ENCODE data around the gene MYLK4.

The MYLK4 gene

DNA sequence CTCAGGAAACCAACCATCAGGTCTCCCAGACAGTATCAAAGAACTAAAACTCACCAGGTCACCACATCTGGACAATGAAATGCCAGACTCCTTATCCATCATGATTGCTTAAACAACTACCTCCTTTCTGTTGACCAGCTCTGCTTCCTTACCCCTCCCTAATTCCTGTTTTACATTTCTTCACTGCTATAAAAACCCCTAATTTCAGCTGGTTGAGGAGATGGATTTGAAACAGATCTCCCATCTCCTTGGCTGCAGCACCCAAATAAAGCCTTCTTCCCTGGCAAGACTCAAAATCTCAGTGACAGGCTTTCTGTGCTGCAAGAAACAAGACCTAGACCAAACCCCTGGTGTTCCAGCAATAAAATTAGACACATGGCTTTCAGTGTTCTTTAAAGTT lies 40.3 kb downstream of the MYLK4 start:
- Histone ChIP-seq H3K27ac (no peak overlapping the region), H3K36me3 (no peaks in the 10 kb centered on the region), H3K4me1 (peaks cover 0 to 5% (median 0%) of the 10 kb centered on the region in 4 donors), H3K9me3 (no peaks in the 10 kb centered on the region), H3K27me3 (no peaks in the 10 kb centered on the region), H3K4me3 (no peak overlapping the region)
- DNase-seq = no peak
- TF ChIP-seq CTCF (IDR thresholded peaks at IDR 0.05) = no peak
- intact Hi-C loops (cut with DNase I; ENCODE audit: low total_unique reads) = no loop called here

DNA sequence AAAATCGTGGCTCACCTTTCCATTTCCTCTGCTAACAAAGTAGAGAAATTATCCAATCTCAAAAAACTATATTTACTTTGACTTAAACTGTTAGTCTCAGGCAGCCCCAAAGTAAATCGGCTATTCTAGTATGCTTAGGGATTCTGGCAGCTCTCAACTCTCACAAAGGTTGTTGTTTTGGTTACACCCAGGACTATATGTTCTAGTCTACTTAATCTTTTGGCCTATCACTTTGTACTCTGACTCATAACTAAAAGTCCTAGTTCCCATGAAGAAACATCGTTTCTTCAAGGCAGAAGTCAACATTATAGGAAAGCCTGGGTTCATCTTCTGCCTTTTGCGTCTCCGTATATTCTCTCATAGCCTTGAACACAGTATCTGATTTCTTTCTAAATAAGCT lies 42.3 kb downstream of the MYLK4 start:
- H3K4me3 ChIP-seq = no peak overlapping the region
- TF ChIP-seq CTCF (IDR thresholded peaks at IDR 0.05) = no peak
- no peaks in the 10 kb centered on the region for H3K27me3 ChIP-seq
- peaks cover 0 to 5% (median 0%) of the 10 kb centered on the region in 4 donors for H3K4me1 ChIP-seq
- intact Hi-C loops (cut with DNase I; ENCODE audit: low total_unique reads) = no loop called here
- H3K36me3 ChIP-seq = no peaks in the 10 kb centered on the region
- H3K27ac ChIP-seq = no peak overlapping the region
- DNase-seq = no peak
- H3K9me3 ChIP-seq = no peaks in the 10 kb centered on the region

DNA sequence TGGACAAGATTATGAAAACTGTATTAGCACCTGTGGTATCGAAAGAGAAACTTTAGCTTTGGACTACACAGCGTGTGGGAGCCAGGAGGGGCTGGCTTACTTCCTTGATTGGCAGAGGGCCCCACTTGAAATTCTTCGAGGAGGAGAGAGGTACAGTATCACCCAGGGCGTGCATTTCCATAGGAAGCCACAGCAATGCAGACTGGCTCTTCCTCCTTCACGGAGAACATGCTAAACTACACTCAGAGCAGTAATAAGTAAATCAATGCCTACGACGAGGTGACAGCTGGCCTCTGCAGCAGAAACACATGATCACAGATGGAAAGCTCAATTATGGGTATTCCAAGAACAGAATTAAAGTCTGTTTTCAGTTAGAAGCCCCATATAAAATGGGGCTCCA lies 44.2 kb downstream of the MYLK4 start:
- peaks cover 0 to 5% (median 0%) of the 10 kb centered on the region in 4 donors for H3K4me1 ChIP-seq
- no peak for TF ChIP-seq CTCF (IDR thresholded peaks at IDR 0.05)
- H3K27me3 ChIP-seq = no peaks in the 10 kb centered on the region
- H3K4me3 ChIP-seq = no peak overlapping the region
- DNase-seq = no peak
- H3K27ac ChIP-seq = no peak overlapping the region
- H3K9me3 ChIP-seq = no peaks in the 10 kb centered on the region
- no peaks in the 10 kb centered on the region for H3K36me3 ChIP-seq
- intact Hi-C loops (cut with DNase I; ENCODE audit: low total_unique reads) = no loop called here

DNA sequence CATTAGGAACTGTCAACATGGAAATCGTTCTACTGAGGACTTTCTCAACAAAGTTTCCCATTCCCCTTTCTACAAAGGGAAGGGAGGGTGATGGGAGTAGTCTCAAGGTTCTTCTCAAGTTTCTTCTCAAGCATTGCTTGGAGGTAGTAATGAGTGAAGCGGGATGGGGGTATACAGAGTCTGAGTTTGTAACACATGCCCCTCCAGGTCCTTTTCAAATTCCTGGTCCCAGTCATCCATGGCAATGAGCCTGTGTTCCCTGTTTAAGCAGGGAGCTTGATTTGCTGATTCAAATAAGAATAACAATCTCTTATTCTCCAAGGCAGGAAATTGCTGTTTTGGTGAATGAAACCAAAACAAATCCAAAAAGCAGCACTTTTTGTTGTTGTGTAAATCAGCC lies 45.5 kb downstream of the MYLK4 start:
- no peak for TF ChIP-seq CTCF (IDR thresholded peaks at IDR 0.05)
- no peak for DNase-seq
- intact Hi-C loops (cut with DNase I; ENCODE audit: low total_unique reads) = no loop called here
- no peaks in the 10 kb centered on the region for H3K9me3 ChIP-seq
- H3K4me1 ChIP-seq = peaks cover 0 to 5% (median 0%) of the 10 kb centered on the region in 4 donors
- no peaks in the 10 kb centered on the region for H3K36me3 ChIP-seq
- no peak overlapping the region for H3K4me3 ChIP-seq
- no peak overlapping the region for H3K27ac ChIP-seq
- no peaks in the 10 kb centered on the region for H3K27me3 ChIP-seq

GRCh38 chr6:2697291-2697690 lies 53.4 kb downstream of the MYLK4 start:
- Histone ChIP-seq H3K36me3 (no peaks in the 10 kb centered on the region), H3K27me3 (no peaks in the 10 kb centered on the region), H3K4me3 (no peak overlapping the region), H3K9me3 (no peaks in the 10 kb centered on the region), H3K4me1 (no peaks in the 10 kb centered on the region), H3K27ac (no peak overlapping the region)
- no peak for TF ChIP-seq CTCF (IDR thresholded peaks at IDR 0.05)
- intact Hi-C loops (cut with DNase I; ENCODE audit: low total_unique reads) = loop anchor here (5.0 kb wide), 1 partner anchor 1100 kb away; no protein-coding TSS in a partner anchor
- no peak for DNase-seq
